Glutamatergic neuron (in vitro differentiated cells): ENCODE results near the gene NAV2. TPM values are rescaled to one million over a fixed set of nuclear protein-coding genes. Genes with fewer than 3 reads are reported as not detected.

Experiments
- DNase-seq: peaks from one replicate; pipeline ENCODE4 v3.0.0; 2022
- H3K27ac Mint-ChIP-seq: one replicate; pipeline ENCODE4 v1.8.0; 2020; ENCODE audit warnings: mild to moderate bottlenecking, mixed read lengths, inconsistent platforms; ENCODE audit not compliant: unreplicated experiment
- H3K27me3 Mint-ChIP-seq: one replicate; pipeline ENCODE4 v1.8.0; 2020; ENCODE audit warnings: mild to moderate bottlenecking, moderate library complexity, mixed read lengths, inconsistent platforms; ENCODE audit not compliant: unreplicated experiment
- H3K36me3 Mint-ChIP-seq: one replicate; pipeline ENCODE4 v1.8.0; 2020; ENCODE audit warnings: mild to moderate bottlenecking, mixed read lengths, inconsistent platforms; ENCODE audit not compliant: unreplicated experiment
- H3K4me1 Mint-ChIP-seq: one replicate; pipeline ENCODE4 v1.8.0; 2020; ENCODE audit warnings: mild to moderate bottlenecking, low read depth, mixed read lengths, inconsistent platforms; ENCODE audit not compliant: unreplicated experiment
- H3K4me3 Mint-ChIP-seq: one replicate; pipeline ENCODE4 v1.8.0; 2020; ENCODE audit warnings: mild to moderate bottlenecking, mixed read lengths, inconsistent platforms; ENCODE audit not compliant: unreplicated experiment
- H3K9me3 Mint-ChIP-seq: one replicate; pipeline ENCODE4 v1.8.0; 2020; ENCODE audit warnings: mild to moderate bottlenecking, moderate library complexity, mixed read lengths, inconsistent platforms; ENCODE audit not compliant: unreplicated experiment
- CTCF ChIP-seq: fragments of 200-600 bp; sonication (generic); IDR thresholded peaks from one replicate; pipeline ENCODE4 v1.5.0; 2021; ENCODE audit not compliant: partially characterized antibody, unreplicated experiment
- total RNA-seq: library from RNA; stranded (reverse); fragmentation: NEBNext Ultra II Directional; extraction: Animal tissue kit (Norgen Biotek cat#: 25700); gene quantifications from one replicate; pipeline ENCODE4 v1.2.1, GENCODE V29; 2021; ENCODE audit not compliant: unreplicated experiment

Gene NAV2
- total RNA-seq, 1 donor from 2014 or later: 117 TPM

- peaks cover 8% of the 10 kb centered on the region for H3K36me3 Mint-ChIP-seq
These were observed 372.5 kb downstream of the NAV2 start for GRCh38 chr11:20084921-20085814.

GRCh38 chr11:20085918-20086317 lies 373.3 kb downstream of the NAV2 start:
- Mint-ChIP-seq H3K36me3 (peaks cover 8% of the 10 kb centered on the region), H3K4me3 (no peak overlapping the region), H3K27ac (no peak overlapping the region), H3K27me3 (peaks cover 6% of the 10 kb centered on the region), H3K9me3 (peaks cover 7% of the 10 kb centered on the region), H3K4me1 (peaks cover 4% of the 10 kb centered on the region)
- no peak for TF ChIP-seq CTCF
- no peak for DNase-seq

More at GRCh38 chr11:20084921-20085814, 372.5 kb downstream of the NAV2 start:
- no peak overlapping the region for H3K27ac Mint-ChIP-seq
- TF ChIP-seq CTCF: no peak
- peaks cover 4% of the 10 kb centered on the region for H3K4me1 Mint-ChIP-seq
- H3K27me3 Mint-ChIP-seq: peaks cover 6% of the 10 kb centered on the region
- no peak overlapping the region for H3K4me3 Mint-ChIP-seq
- H3K9me3 Mint-ChIP-seq: peaks cover 6% of the 10 kb centered on the region
- DNase-seq: no peak

GRCh38 chr11:20087118-20087521 lies 374.5 kb downstream of the NAV2 start:
- DNase-seq: no peak
- H3K9me3 Mint-ChIP-seq: peaks cover 7% of the 10 kb centered on the region
- peaks cover 6% of the 10 kb centered on the region for H3K27me3 Mint-ChIP-seq
- peaks cover 15% of the 10 kb centered on the region for H3K36me3 Mint-ChIP-seq
- no peak overlapping the region for H3K4me3 Mint-ChIP-seq
- peaks cover 4% of the 10 kb centered on the region for H3K4me1 Mint-ChIP-seq
- no peak overlapping the region for H3K27ac Mint-ChIP-seq
- no peak for TF ChIP-seq CTCF

GRCh38 chr11:20088397-20089225 lies 376.0 kb downstream of the NAV2 start:
- no peak for TF ChIP-seq CTCF
- H3K4me1 Mint-ChIP-seq: peaks cover 4% of the 10 kb centered on the region
- H3K4me3 Mint-ChIP-seq: no peak overlapping the region
- H3K27me3 Mint-ChIP-seq: peaks cover 11% of the 10 kb centered on the region
- no peak overlapping the region for H3K27ac Mint-ChIP-seq
- H3K9me3 Mint-ChIP-seq: peaks cover 7% of the 10 kb centered on the region
- peaks cover 23% of the 10 kb centered on the region for H3K36me3 Mint-ChIP-seq
- no peak for DNase-seq

- H3K36me3 Mint-ChIP-seq: peaks cover 23% of the 10 kb centered on the region
- no peak overlapping the region for H3K4me3 Mint-ChIP-seq
- peaks cover 11% of the 10 kb centered on the region for H3K27me3 Mint-ChIP-seq
- no peak for TF ChIP-seq CTCF
- peaks cover 7% of the 10 kb centered on the region for H3K9me3 Mint-ChIP-seq
- H3K27ac Mint-ChIP-seq: no peak overlapping the region
- H3K4me1 Mint-ChIP-seq: peaks cover 4% of the 10 kb centered on the region
- DNase-seq: no peak
These were observed 376.7 kb downstream of the NAV2 start for GRCh38 chr11:20089367-20089766.
